ENCODE results near the gene CAMKK2.
"Not testable (repeated sequence)": the region's sequence is repeated elsewhere in the genome, so short reads cannot be mapped to it uniquely, and the experiment has no call there.

Gene CAMKK2

DNA sequence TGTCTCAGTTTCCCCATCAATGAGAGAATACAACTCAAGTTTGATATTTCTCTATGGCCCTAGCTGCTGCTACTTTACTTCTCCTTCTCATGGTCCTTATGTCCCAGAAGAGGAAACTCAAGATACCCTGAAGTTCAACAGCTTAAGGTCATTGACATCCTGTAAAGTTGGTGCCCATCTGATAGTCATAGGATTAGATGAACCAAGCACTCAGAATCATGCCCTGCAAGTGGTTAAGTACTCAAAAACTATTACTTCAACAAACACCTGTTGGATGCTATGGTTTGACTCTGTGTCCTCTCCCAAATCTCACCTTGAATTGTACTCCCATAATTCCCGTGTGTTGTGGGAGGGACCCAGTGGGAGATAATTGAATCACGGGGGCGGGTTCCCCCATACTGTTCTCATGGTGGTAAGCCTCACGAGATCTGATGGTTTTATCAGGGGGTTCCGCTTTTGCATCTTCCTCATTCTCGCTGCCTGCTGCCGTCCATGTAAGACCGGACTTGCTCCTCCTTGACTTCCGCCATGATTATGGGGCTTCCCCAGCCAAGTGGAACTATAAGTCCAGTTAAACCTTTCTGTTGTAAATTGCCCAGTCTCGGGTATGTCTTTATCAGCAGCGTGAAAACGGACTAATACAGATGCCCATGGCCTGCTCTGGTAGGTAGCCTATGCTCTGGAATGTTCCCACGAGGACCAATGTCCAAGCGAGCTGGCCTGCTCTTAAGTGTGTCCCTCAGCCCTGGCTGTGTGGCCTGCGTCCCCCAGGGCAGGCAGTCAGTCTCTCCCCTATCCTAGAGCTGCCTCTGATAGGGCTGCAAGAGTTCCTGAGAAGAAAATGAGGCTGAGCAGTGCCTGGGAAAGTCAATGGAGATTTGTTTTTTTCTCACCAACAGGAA, 18.1 kb downstream of the CAMKK2 start:
- no peak for DNase-seq

DNA sequence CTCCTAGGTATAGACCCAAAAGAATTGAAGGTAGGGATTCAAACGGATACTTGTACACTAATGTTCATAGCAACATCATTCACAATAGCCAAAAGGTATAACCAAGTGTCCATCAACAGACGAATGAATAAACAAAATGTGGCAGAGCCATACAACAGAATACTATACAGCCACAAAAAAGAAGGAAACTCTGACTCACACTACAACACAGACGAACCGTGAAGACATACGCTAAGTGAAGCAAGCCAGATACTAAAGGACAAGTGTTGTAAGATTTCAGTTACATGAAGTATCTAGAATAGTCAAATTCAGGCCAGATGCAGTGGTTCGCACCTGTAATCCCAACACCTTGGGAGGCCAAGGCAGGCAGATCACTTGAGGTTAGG, 19.1 kb downstream of the CAMKK2 start:
- no peak for DNase-seq

DNA sequence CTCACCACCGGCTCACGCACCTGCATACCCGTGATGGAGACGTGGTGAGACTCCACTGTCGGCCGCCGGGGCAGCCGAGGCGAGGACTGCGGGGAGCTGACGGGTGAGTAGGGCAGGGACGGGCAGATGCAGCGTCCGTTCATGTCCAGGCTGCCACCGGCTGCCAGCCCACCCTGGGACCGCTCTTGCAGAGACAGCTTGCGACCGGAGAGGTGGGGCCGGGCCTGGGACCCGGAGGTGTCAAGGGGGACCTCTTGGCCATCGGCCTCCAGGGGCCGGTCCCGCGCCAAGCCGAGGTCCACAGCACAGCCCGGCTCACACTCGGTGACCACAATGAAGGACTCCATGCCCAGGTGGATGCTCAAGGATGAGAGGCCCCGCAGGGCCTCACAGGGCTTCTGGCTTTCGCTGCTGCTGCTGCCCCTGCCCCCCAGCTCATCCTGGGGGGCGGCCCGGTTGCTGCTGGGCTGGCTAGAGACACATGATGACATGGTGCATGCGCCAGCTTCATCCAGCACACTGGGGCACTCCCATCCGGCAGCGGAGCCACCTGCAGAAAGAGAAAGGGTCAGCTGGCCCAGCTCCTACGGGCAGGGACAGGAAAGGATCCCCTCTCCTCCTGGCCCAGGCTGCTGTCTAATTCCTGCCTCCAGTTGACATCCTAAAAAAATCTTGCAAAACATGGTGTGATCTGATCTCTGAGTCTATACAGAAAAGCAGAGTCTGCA, 22.3 kb downstream of the CAMKK2 start:
- no peak for DNase-seq

DNA sequence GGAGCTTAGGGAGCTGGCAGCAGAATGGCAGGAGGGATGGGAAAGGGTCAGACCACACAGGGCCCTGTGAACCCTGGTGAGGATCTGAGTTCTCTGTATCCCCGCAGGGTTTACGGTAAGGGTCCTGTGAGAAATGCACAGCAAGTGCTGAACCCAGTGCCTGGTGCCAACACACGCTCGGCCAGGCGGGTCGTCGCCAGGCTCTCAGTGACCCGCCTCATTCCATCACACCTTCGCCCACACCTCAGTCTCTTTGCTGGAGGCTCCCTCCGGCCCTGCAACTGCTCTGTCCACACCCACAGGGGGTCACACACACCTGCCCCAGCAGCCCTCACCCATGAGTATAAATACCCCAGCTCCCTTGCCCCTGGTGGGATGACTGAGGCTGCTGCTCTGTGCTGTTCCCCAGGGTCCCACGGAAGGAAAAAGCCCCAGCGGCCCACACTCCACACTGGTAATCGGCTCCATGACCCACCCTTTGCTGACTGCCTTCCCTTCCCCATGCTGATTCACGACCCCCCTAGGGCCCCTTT, 23.1 kb downstream of the CAMKK2 start:
- no peak for DNase-seq

DNA sequence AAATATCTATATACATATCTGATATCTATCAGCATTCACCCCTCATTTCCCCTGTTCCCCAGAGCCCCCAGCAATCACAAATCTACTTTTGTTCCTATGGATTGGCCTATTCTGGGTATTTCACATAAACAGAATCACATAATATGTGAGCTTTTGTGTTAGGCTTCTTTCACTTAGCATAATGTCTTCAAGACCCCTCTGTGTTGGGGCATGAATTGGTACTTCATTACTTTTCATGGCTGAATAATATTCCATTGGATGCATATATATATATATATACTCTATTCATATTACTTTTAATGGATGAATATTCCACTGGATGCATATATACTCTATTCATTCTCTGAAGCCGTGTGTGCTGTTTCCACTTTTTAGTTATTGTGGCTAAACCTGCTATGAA, 28.7 kb downstream of the CAMKK2 start:
- DNase-seq: no peak

DNA sequence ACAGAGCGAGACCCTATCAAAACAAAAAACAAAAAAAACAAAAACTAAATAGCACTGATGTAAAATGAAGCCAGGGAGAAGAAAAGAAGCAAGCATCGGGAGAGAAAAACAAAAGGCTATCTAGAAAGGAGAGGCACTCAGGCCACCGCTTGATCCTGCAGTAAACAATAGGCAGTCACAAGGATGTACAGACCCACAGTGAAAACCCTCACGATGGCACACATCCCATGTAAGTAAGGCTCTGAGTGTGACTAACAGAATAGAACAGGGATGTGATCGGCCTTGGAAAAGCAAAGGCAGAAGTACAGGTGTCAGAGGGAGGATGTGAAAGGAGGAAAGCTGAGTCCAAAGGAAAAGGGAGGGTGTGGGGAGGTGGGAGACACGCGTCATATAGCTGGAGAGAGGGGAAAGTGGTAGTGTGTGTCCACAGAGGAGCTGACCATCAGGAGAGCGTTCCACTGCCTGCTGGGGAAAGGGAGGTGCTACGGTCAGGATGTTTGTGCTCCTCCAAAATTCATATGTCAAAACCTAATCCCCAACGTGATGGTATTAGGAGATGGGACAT, 31.5 kb downstream of the CAMKK2 start:
- no peak for DNase-seq

DNA sequence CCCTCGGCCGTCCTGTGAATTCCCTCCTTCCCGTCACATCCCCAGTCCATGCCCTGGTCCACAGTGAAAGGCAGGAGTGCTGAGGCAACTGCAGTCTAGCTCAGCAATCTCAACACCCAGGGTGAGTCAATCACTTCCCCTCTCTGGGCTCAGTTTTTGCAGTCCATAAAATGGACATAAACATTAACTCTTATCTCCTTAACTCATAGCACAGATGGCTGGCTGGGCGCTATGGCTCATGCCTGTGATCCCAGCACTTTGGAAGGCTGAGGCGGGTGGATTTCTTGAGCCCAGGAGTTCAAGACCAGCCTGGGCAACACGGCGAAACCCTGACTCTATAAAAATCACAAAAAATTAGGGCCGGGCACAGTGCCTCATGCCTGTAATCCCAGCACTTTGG, 32.4 kb downstream of the CAMKK2 start:
- DNase-seq: no peak

DNA sequence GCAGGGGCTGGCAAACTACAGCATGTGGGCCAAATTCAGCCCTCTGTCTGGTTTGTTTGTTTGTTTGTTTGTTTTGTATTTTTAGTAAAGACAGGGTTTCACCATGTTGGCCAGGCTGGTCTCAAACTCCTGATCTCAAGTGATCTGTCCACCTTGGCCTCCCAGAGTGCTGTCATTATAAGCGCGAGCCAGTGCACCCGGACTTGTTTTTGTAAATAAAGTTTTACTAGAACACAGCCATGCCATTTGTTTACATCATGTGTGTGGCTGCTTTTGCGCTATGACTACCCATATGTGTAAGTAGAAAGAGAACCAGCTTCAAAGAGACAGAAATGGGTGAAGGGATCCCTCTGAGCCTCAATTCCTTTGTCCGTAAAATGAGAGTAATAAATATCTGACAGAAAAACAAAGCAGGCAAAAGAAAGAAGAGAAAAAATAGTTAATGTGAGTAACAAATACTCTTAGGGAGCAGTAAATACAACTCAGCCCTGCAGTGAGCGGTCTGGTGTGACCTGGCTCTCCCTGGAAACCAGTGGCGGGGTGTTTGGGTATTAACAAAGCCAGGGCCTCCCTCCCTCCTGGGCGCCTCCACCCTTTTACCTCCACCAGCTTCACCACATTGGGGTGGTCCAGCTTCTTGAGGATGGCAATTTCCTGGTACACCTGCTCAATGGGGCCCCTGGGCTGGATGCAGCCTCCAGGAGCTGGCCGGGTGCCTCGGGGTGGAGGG, 33.1 kb downstream of the CAMKK2 start:
- DNase-seq: no peak

DNA sequence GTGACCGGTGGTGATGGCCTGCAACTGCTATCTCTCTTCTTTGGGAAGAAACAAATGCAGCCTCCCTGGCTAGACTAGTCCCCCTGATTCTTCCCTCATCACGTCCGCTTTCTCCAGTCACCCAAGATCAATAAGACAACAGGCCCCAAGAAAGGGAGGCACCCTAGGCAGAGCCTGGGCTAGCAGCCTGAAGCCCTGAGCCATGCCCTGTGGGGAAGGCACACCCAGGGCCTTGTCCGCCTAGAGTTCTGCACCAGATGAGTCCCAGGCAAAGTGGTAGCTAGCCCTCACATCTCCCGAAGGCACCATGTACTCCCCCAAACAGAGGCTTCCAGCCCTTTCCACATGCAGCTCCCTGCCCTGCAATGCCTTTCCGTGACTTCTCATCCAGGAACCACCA, 35.1 kb downstream of the CAMKK2 start:
- DNase-seq: no peak

DNA sequence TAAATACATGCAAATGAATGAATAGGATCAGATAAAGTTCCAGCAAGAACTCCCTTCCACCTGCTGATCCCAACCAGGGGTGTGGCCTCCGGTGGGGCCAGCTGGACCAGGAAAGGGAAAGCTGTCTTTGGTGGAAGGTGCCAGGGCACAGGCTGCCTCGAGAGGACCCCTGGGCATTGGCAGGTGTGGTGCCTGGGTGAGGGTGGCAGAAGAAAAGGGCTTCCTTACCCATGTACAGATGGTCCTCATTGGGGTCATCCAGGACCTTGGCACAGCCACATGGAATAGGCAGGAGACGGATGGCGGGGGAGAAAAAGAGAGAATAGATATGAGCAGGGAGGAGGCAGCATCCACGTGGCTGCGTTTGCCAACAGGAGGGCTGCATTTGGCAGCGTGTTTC, 36.4 kb downstream of the CAMKK2 start:
- no peak for DNase-seq

DNA sequence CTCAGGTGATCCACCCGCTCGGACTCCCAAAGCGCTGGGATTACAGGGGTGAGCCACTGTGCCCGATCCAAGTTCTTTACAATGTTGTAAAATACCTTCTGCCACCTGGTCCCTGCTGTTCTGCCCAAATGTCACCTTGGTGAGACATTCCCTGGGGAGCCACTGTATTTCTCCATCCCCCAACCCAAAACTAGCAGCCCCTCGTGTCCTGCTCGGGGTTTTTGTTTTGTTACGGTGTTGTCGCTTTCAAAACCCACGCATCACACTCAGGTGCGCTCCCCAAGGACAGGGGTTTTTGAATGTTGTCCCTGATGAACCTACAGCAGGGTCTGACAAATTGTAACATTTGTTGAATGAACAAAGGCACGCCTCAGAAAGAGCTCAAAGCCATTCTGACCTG, 37.4 kb downstream of the CAMKK2 start:
- no peak for DNase-seq

DNA sequence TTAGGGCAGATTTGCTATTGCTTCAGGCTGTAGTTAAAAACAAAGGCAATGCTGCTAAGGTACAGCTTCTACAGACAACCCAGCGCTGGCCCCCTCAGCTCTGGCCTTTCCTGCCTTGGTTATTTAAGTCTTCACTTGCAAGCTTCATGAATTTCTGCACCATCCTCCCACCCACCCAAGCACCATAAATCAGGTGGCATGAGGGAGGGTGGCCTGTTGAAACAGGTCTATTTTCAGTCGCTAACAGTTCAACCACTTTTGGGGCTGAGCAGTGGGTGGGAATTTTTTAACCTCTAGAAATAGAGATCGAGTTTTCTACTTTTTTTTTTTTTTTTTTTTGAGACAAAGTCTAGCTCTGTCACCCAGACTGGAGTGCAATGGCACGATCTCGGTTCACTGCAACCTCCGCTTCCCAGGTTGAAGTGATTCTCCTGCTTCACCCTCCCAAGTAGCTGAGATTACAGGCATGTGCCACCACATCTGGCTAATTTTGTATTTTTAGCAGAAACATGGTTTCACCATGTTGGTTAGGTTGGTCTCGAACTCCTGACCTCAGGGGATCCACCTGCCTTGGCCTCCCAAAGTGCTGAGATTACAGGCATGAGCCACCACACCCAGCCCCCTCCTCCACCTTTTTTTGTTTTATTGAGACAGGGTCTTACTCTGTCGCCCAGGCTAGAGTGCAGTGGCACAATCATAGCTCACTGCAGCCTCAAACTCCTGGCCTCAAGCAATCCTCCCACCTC, 38.6 kb downstream of the CAMKK2 start:
- DNase-seq: not testable (repeated sequence)

DNA sequence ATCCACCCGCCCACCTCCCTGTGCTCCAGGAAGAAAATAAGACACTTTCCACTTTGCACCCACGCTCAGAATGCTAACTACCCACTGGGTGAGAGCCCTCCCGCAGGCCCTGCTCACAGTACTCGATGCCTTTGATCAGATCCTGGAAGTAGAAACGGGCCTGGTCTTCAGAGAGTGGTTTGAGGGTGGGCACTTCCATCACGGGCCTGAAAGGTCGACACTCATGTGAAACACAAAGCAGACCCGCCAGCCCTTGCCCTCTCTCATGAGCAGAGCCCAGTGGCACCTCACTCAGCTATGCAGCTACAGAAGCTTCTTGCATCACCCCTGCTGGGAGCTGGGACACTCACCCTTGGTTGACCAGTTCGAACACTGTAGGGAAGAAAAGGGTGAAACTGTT, 41.1 kb downstream of the CAMKK2 start:
- DNase-seq: no peak

DNA sequence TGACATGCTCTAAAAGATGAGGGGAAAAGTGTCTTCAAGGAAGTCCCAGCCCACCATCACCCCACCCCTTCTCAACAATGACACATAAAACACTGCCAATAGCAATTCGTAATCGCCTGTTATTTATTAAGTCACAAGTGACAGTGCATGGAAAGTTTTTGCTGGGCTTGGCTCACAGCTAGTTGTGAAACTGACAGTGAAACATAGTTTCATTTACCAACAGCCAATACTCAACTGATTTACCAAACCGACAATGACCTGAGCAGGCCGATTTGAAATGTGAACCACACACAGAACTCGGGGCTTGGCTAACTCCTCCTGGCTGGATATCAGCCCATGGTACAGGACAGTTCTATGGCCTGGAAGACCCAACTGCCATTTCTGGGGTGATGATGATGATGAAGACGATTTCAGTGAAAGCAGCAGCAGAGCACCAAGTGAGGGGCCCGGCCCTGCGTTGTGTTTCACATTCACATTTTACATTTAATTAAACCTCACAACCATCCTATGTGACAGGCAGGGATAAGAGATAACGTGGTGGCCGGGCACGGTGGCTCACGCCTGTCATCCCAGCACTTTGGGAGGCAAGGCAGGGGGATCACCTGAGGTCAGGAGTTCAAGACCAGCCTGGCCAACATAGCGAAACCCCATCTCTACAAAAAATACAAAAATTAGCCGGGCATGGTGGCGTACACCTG, 42.7 kb downstream of the CAMKK2 start:
- no peak for DNase-seq

DNA sequence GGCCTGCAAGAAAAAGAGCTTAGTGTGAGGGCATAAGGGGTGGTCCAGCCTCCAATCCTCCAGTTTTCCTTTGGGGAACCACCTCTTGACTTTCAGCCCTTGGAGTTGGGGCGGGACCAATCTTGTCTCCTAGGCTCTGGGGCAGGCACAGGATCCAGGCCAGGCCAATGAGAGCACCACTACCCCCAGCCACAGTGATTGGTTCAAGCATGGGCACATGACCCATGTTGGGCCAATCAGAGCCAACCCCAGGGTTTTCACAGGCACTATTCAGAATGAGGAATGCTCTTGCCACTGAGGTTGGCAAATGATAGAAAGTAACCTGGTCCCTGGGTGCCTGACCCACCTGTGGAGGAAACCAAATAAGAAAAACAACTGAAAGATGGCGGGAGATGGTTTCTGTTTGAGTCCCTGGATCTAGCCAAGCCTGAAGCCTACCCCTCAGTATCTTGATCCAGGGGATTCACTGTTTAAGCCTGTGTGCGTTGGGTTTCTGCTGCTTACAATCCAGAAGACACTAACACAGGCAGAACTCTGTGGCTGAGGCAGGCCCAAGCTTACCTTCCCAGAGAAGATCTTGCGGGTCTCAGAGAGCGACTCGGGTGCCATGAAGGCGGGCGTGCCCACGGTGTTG, 43.7 kb downstream of the CAMKK2 start:
- no peak for DNase-seq

DNA sequence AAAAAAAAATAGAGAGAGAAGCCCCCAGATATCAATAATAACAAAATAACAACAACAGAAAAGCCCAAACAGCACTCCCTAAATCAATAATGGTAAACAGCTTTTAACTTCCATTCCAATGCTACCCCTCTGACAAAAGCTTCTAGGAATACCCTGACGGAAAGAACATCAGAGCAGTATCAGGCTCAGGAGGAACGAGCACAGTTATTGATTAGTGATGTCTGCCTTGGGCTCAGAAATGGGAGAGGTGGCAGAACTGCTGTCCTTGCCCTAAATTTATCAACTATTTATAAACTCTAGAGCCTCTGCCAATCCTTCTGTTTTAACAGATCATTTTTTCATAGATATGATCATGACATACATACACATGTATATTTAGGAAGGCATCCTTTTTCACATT, 44.7 kb downstream of the CAMKK2 start:
- DNase-seq: no peak

DNA sequence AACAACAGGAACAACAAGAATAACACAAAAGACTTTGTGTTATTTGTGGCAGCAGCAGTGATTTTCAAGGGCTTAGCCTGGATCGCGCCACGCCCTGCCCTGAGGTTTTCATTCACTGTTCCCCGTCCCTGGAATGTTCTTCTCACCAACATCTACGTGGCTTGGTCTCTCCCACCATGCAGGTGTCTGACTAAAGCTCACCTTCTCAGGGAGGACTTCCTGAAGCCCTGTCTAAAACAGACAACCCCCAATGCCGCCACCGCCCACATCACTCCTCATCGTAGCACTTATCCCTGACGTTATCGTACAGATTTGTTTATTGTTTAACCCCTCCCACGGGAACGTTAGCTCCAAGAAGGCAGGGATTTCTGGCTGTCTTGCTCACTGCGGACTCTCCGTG, 46.1 kb downstream of the CAMKK2 start:
- DNase-seq: no peak

DNA sequence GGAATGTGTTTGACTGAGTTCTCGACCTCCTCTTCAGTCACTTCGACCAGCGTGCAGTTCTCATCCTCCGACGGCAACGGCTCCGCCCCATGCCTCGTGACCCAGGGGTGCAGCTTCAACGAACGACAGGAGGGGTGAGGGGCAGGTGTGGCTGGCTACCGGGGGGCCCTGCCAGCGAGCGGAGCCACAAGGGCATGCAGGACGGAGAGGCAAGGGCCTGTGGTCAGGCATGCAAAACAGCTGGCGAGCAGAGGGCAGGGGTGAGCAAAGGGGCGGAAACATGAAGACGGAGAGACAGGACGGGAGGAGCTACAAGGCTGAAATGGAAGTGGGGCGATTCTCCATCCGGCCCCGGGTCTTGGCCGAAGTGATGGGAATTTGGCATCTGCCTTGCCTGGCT, 47.9 kb downstream of the CAMKK2 start:
- DNase-seq: no peak

DNA sequence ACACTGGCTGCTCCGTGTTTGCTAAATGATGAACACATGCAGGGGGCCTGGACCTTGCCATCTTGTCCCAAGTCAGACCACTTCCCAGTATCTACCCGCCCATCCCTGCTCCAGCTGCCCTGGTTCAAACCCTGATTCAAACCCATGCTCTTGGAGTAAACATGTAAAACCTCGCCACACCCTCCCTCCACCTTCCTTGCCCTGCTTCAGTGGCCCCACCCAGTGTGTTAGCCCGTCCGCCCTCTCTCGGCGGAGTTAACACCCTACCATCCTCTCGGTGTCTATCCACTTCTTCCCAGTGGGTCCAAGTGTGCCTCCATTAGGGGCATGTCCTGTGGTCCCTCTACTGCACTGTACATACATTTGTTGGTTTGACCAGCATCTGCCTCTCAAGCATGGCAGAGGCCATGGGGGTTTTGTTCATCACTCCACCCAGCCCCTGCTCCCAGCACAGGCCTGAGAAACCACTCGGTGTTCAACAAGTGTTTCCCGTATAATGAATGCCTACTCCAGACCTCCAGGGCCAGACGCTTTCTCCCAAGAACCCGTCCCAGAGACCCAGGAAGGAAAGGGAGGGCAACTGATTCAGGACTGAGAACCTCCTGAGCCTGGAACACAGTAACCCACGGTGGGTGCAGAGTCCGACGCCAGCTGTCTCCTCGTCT, 49.5 kb downstream of the CAMKK2 start:
- no peak for DNase-seq

DNA sequence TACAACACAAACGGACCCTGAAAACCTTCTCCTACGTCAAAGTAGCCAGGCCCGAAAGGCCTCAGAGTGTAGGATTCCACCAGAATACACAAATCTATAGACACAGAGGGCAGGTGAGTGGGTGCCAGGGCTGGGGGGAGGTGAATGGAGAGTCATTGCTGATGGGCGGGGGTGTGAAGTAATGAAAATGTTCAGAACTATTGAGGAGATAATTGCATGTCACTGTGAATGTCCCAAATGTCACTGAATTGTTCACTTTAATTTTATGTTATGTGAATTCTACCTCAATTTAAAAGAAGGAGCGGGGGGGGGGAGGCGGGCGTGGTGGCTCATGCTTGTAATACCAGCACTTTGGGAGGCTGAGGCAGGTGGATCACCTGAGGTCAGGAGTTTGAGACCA, 50.6 kb downstream of the CAMKK2 start:
- no peak for DNase-seq

DNA sequence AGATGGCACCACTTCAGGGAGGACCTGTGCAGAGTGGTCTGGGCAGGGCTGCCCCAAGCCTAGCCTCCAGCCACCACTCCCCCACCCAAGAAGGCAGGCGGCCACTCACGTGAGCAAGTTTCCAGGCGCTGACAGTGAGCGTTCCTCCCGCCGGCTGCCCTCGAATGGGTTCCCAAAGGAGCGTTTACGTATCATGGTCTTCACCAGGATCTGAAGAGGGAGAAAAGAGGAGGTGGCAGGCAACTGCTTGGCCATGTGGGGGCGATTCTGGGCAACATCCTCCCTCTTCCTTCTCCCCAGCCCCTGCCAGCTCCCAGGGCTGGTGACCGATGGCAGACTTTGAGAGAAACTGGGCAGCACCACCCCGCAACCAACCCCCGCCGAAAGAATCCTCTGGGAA, 51.5 kb downstream of the CAMKK2 start:
- no peak for DNase-seq

All from 8988T (cell line).